ENCODE data around the gene HES6.
"Not testable (repeated sequence)": the region's sequence is repeated elsewhere in the genome, so short reads cannot be mapped to it uniquely, and the experiment has no call there.

HES6 gene

GRCh38 chr2:238273433-238273832 is 33.6 kb upstream of the HES6 start:
- DNase-seq (ENCODE audit: low spot score), result not testable (repeated sequence)

GRCh38 chr2:238272156-238272555 is 32.3 kb upstream of the HES6 start:
- DNase-seq (ENCODE audit: low spot score), result no peak

- DNase-seq (ENCODE audit: low spot score), result not testable (repeated sequence)
Observed at GRCh38 chr2:238271686-238272085, 31.8 kb upstream of the HES6 start.

GRCh38 chr2:238271061-238271554 is 31.3 kb upstream of the HES6 start:
- DNase-seq (ENCODE audit: low spot score), result no peak

- no peak for DNase-seq (ENCODE audit: low spot score)
Observed at GRCh38 chr2:238270606-238271005, 30.8 kb upstream of the HES6 start.

GRCh38 chr2:238269741-238270140 is 29.9 kb upstream of the HES6 start:
- no peak for DNase-seq (ENCODE audit: low spot score)

GRCh38 chr2:238267884-238268680 is 28.2 kb upstream of the HES6 start:
- DNase-seq (ENCODE audit: low spot score), result no peak

GRCh38 chr2:238267341-238267710 is 27.5 kb upstream of the HES6 start:
- no peak for DNase-seq (ENCODE audit: low spot score)

- no peak for DNase-seq (ENCODE audit: low spot score)
Observed at GRCh38 chr2:238265605-238266004, 25.8 kb upstream of the HES6 start.

GRCh38 chr2:238264072-238264460 is 24.2 kb upstream of the HES6 start:
- no peak for DNase-seq (ENCODE audit: low spot score)

- DNase-seq (ENCODE audit: low spot score), result peak; percentile 96
Observed at GRCh38 chr2:238263204-238264071, 23.6 kb upstream of the HES6 start.

GRCh38 chr2:238262496-238263122 is 22.8 kb upstream of the HES6 start:
- no peak for DNase-seq (ENCODE audit: low spot score)

- no peak for DNase-seq (ENCODE audit: low spot score)
Observed at GRCh38 chr2:238261718-238262375, 22.0 kb upstream of the HES6 start.

- DNase-seq (ENCODE audit: low spot score), result no peak
Observed at GRCh38 chr2:238260883-238261282, 21.0 kb upstream of the HES6 start.

- no peak for DNase-seq (ENCODE audit: low spot score)
Observed at GRCh38 chr2:238259061-238260020, 19.5 kb upstream of the HES6 start.

GRCh38 chr2:238257786-238258700 is 18.2 kb upstream of the HES6 start:
- DNase-seq (ENCODE audit: low spot score), result no peak

GRCh38 chr2:238256594-238257104 is 16.8 kb upstream of the HES6 start:
- DNase-seq (ENCODE audit: low spot score), result peak; percentile 25

- DNase-seq (ENCODE audit: low spot score), result no peak
Observed at GRCh38 chr2:238256111-238256510, 16.3 kb upstream of the HES6 start.

GRCh38 chr2:238255636-238256035 is 15.8 kb upstream of the HES6 start:
- DNase-seq (ENCODE audit: low spot score), result no peak

GRCh38 chr2:238255151-238255551 is 15.3 kb upstream of the HES6 start:
- no peak for DNase-seq (ENCODE audit: low spot score)

All from pons (tissue), 1 donor.